Stimulated activated effector memory CD8-positive, alpha-beta T cell treated with anti-CD3 and anti-CD28 coated beads, Interleukin-12 subunit alpha, Interleukin-12 subunit beta, amount 100 ng/mL, for 72 hours (primary cell): ENCODE results near the gene DDN.

ENCODE experiments used
- ATAC-seq: fragments of 150-1000 bp; cut with Tn5 transposase; 2 replicates; pipeline ENCODE4 v1.10.0; 2021
- DNase-seq, 2 donors: peaks; one replicate each; pipeline ENCODE4 v3.0.0; 2021 to 2022; ENCODE audit warnings: low spot score in 2 of 2
- H3K27ac Mint-ChIP-seq: one replicate; pipeline ENCODE4 v1.8.0; 2022; ENCODE audit warnings: mild to moderate bottlenecking, mixed read lengths
- H3K36me3 Mint-ChIP-seq: one replicate; pipeline ENCODE4 v1.8.0; 2022; ENCODE audit warnings: mild to moderate bottlenecking, mixed read lengths
- H3K4me1 Mint-ChIP-seq: one replicate; pipeline ENCODE4 v1.8.0; 2022; ENCODE audit warnings: mixed read lengths
- H3K4me3 Mint-ChIP-seq: one replicate; pipeline ENCODE4 v1.8.0; 2022; ENCODE audit warnings: mild to moderate bottlenecking, mixed read lengths
- H3K9me3 Mint-ChIP-seq: one replicate; pipeline ENCODE4 v1.8.0; 2022; ENCODE audit warnings: mixed read lengths

The DDN gene

DNA sequence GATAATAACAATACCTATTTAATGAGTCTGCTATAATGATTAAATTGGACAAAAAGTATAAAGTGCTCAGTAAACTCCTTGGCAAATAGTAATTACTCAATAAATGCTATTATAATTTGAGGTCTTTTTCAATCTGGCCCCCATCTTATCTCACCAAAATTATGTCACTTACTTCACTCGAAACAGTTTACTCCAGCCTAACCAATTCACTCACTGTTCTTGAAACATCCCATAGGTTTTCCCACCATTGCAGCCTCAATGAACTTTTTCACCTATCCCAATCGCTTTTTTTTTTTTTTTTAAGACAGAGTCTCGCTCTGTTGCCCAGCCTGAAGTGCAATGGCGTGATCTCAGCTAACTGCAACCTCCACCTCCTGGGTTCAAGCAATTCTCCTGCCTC, 36.9 kb upstream of the DDN start:
- no peak overlapping the region for H3K4me3 Mint-ChIP-seq
- peak overlapping the region; percentile 12 for H3K27ac Mint-ChIP-seq
- H3K4me1 Mint-ChIP-seq, result no peaks in the 10 kb centered on the region
- ATAC-seq, result no peak
- DNase-seq, result no peak
- H3K36me3 Mint-ChIP-seq, result peaks cover 94% of the 10 kb centered on the region
- no peaks in the 10 kb centered on the region for H3K9me3 Mint-ChIP-seq

GRCh38 chr12:49034286-49034622, 35.1 kb upstream of the DDN start:
- Mint-ChIP-seq H3K4me3 (no peak overlapping the region), H3K36me3 (peaks cover 94% of the 10 kb centered on the region), H3K27ac (no peak overlapping the region)

DNA sequence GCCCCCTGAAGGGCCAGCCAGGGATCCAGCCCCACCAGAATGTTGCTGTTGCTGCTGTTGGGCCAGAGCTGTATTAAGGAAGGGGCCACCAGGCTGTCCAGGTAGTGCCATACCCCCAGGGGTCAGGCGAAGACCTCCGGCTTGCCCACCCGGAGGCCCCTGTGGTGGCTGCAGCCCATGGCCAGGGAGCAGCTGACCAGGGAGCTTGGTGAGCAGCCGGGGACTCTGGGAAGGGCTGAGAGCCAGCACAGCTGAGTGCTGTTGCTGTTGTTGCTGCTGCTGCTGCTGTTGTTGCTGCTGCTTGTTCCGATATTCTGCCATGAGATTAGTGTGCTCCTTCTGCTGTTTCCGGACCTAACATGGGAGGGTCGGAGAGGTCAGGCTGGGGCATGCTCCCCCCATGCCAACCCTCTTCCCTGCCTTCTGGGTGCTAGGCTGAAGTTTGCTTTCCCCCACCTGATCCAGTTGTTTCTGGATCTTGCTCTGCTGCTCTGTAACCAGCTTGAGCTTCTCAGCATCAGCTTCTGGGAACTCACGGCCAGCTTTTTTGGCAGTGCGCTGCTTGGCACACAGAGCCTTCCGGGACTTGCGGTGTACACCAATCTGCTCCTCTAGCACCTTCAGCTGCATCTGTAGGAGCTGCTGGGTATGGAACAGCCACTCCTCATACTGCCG, 34.6 kb upstream of the DDN start:
- no peak overlapping the region for H3K27ac Mint-ChIP-seq
- H3K36me3 Mint-ChIP-seq, result peaks cover 94% of the 10 kb centered on the region
- no peak for DNase-seq

More at GRCh38 chr12:49034286-49034622, 35.1 kb upstream of the DDN start:
- DNase-seq (no peak), ATAC-seq (no peak)
- H3K9me3 Mint-ChIP-seq, result no peaks in the 10 kb centered on the region
- H3K4me1 Mint-ChIP-seq, result no peaks in the 10 kb centered on the region

GRCh38 chr12:49032679-49033447, 33.7 kb upstream of the DDN start:
- H3K4me1 Mint-ChIP-seq, result no peaks in the 10 kb centered on the region
- DNase-seq (no peak), ATAC-seq (peak; percentile 9)
- peaks cover 94% of the 10 kb centered on the region for H3K36me3 Mint-ChIP-seq
- H3K9me3 Mint-ChIP-seq, result no peaks in the 10 kb centered on the region
- H3K4me3 Mint-ChIP-seq, result no peak overlapping the region
- no peak overlapping the region for H3K27ac Mint-ChIP-seq

More for the DNA sequence above, 34.6 kb upstream of the DDN start:
- Mint-ChIP-seq H3K4me1 (no peaks in the 10 kb centered on the region), H3K9me3 (no peaks in the 10 kb centered on the region), H3K4me3 (no peak overlapping the region)
- no peak for ATAC-seq

DNA sequence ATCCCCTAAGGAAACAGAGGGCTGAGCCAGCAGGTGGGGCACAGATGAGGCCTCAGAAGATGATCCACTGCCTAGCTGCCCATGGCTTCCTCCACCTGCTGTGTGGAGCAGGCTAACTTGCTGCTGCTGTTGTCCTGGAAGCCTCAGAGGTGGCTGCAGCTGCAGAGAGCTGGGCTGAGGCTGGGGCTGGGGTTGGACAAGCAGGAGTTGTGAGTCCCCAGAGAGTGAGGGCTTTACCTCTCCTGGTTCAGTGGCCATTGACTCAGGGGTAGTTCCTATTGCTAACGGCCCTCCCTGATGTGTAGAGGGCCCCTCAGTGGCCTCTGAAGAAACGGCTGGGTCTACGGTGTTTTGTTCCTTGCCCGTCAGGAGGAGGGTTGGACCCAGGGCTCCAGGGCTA, 33.1 kb upstream of the DDN start:
- Mint-ChIP-seq H3K4me3 (no peak overlapping the region), H3K27ac (no peak overlapping the region), H3K9me3 (no peaks in the 10 kb centered on the region), H3K4me1 (no peaks in the 10 kb centered on the region), H3K36me3 (peaks cover 95% of the 10 kb centered on the region)
- DNase-seq (no peak), ATAC-seq (no peak)

DNA sequence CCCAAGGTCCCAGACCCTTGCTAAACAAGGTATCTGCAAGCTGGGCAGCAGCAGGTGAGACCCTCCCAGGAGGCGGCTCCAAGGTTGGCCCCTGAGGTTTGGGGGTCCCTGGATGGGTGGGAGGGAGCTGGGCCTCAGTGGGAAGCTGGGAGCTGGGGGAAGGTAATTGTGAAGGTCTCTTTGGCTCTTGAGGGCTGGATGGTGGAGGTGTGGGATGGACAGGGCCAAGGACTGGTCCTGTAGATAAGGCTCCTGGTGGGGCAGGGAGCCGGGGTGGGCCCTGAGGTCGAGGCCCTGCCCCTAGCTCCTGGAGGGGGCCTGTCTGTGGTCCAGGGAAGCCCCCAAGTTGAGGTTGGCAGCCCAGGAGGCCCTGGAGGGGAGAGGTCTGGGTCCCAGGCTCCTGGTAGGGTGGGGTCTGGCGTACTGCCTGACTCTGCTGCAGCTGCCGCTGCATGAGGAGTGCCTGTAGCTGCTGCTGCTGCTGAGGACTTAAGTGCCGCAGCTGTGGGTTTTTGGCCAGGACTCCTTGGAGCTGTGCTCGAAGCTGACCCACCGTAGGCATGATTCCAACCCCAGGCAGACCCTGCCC, 32.5 kb upstream of the DDN start:
- H3K36me3 Mint-ChIP-seq, result peaks cover 95% of the 10 kb centered on the region
- no peaks in the 10 kb centered on the region for H3K9me3 Mint-ChIP-seq
- ATAC-seq, result no peak
- no peak overlapping the region for H3K4me3 Mint-ChIP-seq
- DNase-seq, result no peak
- H3K27ac Mint-ChIP-seq, result peak overlapping the region; percentile 69
- no peaks in the 10 kb centered on the region for H3K4me1 Mint-ChIP-seq

DNA sequence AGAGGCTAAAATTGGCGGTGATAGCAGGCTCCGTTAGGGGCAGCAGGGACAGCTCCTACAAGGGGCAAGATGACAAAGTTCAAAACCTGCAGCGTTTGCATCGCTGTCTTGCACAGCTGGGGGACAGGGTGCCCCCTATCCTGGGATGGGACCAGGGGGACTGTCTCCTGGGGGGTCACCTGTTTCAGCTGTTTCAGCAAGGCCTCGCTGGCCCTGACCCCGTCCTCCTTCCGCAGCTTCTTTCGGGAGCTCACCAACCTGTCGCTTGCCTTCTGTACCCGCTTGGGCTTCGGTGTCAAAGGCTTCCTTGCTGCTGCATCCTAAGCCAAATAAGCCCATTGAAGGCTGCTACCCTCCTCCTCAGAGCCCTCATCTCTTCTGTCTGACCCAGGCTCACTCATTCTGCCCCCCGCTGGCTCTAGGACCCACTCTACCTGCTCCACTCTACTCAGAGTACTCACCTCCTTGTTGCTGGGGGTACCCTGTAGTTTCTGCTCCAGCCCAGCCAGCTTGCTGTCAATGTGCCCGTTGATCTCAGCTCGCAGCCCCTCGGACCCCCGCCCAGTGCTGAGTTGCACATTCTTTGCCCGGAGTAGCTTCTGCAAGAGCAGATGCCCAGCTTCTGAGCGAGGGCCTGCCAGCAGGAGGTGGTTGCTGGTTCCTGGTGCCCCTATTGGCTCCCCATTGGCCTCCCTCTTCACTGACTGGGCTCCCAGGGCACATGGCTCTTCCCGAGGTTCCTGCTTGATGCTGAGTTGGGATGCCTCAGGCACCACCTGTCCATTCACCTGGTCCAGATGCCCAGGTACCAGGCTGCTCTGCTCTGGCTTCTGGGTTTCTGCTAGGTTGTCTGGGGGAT, 31.8 kb upstream of the DDN start:
- ATAC-seq (no peak), DNase-seq (no peak)
- Mint-ChIP-seq H3K4me1 (no peaks in the 10 kb centered on the region), H3K4me3 (no peak overlapping the region), H3K36me3 (peaks cover 95% of the 10 kb centered on the region), H3K9me3 (no peaks in the 10 kb centered on the region), H3K27ac (peak overlapping the region; percentile 69)

DNA sequence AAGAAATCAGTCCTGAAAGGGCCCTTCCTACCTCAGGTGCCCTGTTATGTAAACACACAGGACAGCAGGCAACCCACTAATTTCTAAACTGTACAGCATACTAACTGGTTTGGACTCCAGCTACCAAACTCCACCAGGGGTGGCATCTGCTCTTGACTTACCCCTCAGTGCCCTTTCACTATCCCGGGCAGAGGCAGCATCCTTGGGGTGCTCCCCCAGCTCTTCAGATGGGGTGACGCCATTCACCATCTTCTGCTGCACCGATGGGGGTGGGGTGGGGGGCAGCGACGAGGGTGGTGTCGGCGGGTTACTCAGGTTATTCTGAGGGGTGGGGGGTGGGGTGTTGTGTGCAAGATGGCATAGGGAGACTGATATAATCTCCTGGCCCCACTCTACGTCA, 30.9 kb upstream of the DDN start:
- H3K36me3 Mint-ChIP-seq, result peaks cover 93% of the 10 kb centered on the region
- no peak overlapping the region for H3K27ac Mint-ChIP-seq
- no peak for ATAC-seq
- no peak for DNase-seq
- no peaks in the 10 kb centered on the region for H3K9me3 Mint-ChIP-seq
- no peak overlapping the region for H3K4me3 Mint-ChIP-seq
- no peaks in the 10 kb centered on the region for H3K4me1 Mint-ChIP-seq

GRCh38 chr12:49028666-49029275, 29.6 kb upstream of the DDN start:
- Mint-ChIP-seq H3K27ac (no peak overlapping the region), H3K36me3 (peaks cover 91% of the 10 kb centered on the region), H3K9me3 (no peaks in the 10 kb centered on the region), H3K4me3 (no peak overlapping the region), H3K4me1 (no peaks in the 10 kb centered on the region)
- ATAC-seq, result no peak
- no peak for DNase-seq

DNA sequence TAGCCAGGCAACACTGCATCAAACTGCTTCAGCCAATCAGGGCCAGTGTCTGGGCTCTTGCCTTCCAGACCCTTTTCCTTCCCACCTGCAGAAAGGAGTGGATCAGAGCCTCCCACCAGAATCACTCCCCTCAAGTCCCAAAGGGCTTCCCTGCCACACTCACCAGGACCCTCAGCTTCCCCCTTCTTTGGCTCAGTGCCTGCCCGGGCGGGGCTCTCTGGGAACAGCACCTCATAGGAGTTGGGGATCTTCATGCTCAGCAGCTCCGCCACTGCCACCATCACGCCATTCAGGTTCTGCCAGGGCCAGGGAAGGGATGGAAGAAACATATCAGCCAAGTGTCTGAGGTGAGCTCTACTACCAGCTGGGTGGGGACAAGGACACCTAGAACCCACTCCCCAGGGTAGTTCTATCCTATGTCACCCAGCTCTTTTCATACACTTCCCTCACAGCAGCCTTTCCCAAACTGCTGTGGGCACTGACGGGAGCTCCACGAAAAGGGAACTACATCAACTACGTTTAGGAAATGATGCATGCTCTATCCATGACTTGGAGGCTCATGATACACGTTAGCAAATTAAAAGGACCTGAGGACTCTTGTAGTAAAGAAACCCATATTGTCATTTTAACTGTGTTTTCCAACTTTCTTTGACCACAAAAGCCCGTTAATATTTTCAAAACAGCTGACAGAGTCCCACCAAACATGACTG, 28.8 kb upstream of the DDN start:
- H3K36me3 Mint-ChIP-seq, result peaks cover 91% of the 10 kb centered on the region
- no peaks in the 10 kb centered on the region for H3K4me1 Mint-ChIP-seq
- DNase-seq (no peak), ATAC-seq (no peak)
- H3K9me3 Mint-ChIP-seq, result no peaks in the 10 kb centered on the region
- no peak overlapping the region for H3K4me3 Mint-ChIP-seq
- H3K27ac Mint-ChIP-seq, result peak overlapping the region; percentile 81

- H3K4me1 Mint-ChIP-seq, result no peaks in the 10 kb centered on the region
- H3K4me3 Mint-ChIP-seq, result no peak overlapping the region
- no peaks in the 10 kb centered on the region for H3K9me3 Mint-ChIP-seq
- no peak for DNase-seq
- peak overlapping the region; percentile 81 for H3K27ac Mint-ChIP-seq
- ATAC-seq, result no peak
- H3K36me3 Mint-ChIP-seq, result peaks cover 91% of the 10 kb centered on the region
Measured at GRCh38 chr12:49026678-49027480, 27.7 kb upstream of the DDN start.

DNA sequence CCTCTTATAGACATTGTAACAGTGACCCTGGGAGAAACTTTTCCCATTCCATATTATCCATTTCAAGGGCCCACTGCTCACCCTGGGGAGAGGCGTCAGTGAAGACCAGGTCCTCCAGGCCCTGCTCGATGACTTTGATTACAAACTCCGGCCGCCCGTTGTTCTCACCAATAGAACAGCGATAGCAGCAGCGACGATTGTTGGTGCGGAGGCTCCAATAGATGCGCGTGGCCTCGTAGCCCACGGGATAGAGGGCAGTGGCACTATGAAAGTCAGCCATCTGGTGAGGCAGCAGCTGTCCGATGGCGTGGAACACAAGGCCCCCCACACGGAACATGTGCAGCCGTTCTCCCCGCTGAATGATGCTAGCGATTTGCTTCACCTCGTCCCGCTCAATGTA, 26.9 kb upstream of the DDN start:
- H3K4me1 Mint-ChIP-seq, result no peaks in the 10 kb centered on the region
- no peaks in the 10 kb centered on the region for H3K9me3 Mint-ChIP-seq
- H3K27ac Mint-ChIP-seq, result peak overlapping the region; percentile 45
- ATAC-seq (no peak), DNase-seq (no peak)
- no peak overlapping the region for H3K4me3 Mint-ChIP-seq
- H3K36me3 Mint-ChIP-seq, result peaks cover 96% of the 10 kb centered on the region

- no peak overlapping the region for H3K4me3 Mint-ChIP-seq
- DNase-seq, result no peak
- no peaks in the 10 kb centered on the region for H3K4me1 Mint-ChIP-seq
- no peaks in the 10 kb centered on the region for H3K9me3 Mint-ChIP-seq
- peak overlapping the region; percentile 45 for H3K27ac Mint-ChIP-seq
- H3K36me3 Mint-ChIP-seq, result peaks cover 94% of the 10 kb centered on the region
- ATAC-seq, result peak; percentile 51
Measured at GRCh38 chr12:49025463-49025862, 26.3 kb upstream of the DDN start.

DNA sequence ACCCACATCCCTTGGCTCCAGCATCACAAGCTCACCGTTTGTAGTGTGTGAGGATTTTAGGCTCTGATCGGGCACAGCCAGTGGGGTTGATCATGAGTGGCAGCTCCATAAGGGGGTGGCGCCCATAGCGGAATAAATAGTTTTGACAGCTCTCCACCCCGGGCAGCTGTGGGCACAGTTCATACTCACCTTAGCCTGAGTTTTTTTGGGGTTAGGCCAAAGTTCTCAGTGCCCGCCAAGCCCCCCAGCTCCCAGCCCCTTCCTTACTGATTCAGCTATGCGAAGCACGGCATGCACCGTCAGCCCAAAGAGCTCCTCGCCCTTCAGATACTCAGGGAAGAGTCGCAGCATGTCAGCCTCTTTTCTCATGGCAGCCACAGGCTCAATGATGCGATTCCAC, 25.4 kb upstream of the DDN start:
- no peaks in the 10 kb centered on the region for H3K9me3 Mint-ChIP-seq
- H3K27ac Mint-ChIP-seq, result peak overlapping the region; percentile 9
- H3K4me1 Mint-ChIP-seq, result peaks cover 6% of the 10 kb centered on the region
- ATAC-seq, result no peak
- no peak for DNase-seq
- peaks cover 91% of the 10 kb centered on the region for H3K36me3 Mint-ChIP-seq
- no peak overlapping the region for H3K4me3 Mint-ChIP-seq
